Smooth muscle cell (in vitro differentiated cells): ENCODE measurements around the gene EGFLAM. TPM values are rescaled to one million over a fixed set of nuclear protein-coding genes. Genes with fewer than 3 reads are reported as not detected.

Source experiments
- DNase-seq: peaks from one replicate; lab custom pipeline; 2025; ENCODE audit not compliant: unreplicated experiment; lab: John Stamatoyannopoulos, UW
- H2AFZ ChIP-seq: fragments of 200-600 bp; sonication (generic); 2 replicates; pipeline ENCODE4 v1.6.0; 2016; ENCODE audit warnings: antibody characterized with exemption, low read depth, mild to moderate bottlenecking
- H3F3A ChIP-seq: fragments of 200-600 bp; sonication (generic); 2 replicates; pipeline ENCODE4 v1.6.0; 2017; ENCODE audit warnings: antibody characterized with exemption, low read depth
- H3K27ac ChIP-seq: fragments of 200-600 bp; sonication (generic); 2 replicates; pipeline ENCODE4 v1.5.1; 2016; ENCODE audit warnings: low read depth, mild to moderate bottlenecking
- H3K27me3 ChIP-seq: fragments of 200-600 bp; sonication (generic); 2 replicates; pipeline ENCODE4 v1.6.1; 2016; ENCODE audit warnings: low read depth, mild to moderate bottlenecking
- H3K36me3 ChIP-seq: fragments of 200-600 bp; sonication (generic); 2 replicates; pipeline ENCODE4 v1.5.1; 2016; ENCODE audit warnings: low read depth
- H3K4me1 ChIP-seq: fragments of 200-600 bp; sonication (generic); 2 replicates; pipeline ENCODE4 v1.5.1; 2016; ENCODE audit warnings: low read depth
- H3K4me2 ChIP-seq: fragments of 200-600 bp; sonication (generic); 2 replicates; pipeline ENCODE4 v1.6.0; 2016; ENCODE audit warnings: mild to moderate bottlenecking
- H3K4me3 ChIP-seq: fragments of 200-600 bp; sonication (generic); 2 replicates; pipeline ENCODE4 v1.5.1; 2016; ENCODE audit warnings: mild to moderate bottlenecking
- H3K79me2 ChIP-seq: fragments of 200-600 bp; sonication (generic); 2 replicates; pipeline ENCODE4 v1.6.0; 2016; ENCODE audit warnings: low read depth, mild to moderate bottlenecking
- H3K9ac ChIP-seq: fragments of 200-600 bp; sonication (generic); 2 replicates; pipeline ENCODE4 v1.6.0; 2016; ENCODE audit warnings: low read depth
- H3K9me3 ChIP-seq: fragments of 200-600 bp; sonication (generic); replicated peaks from 2 replicates; pipeline ENCODE4 v1.5.1; 2016; ENCODE audit warnings: low read depth
- H4K20me1 ChIP-seq: fragments of 200-600 bp; sonication (generic); 2 replicates; pipeline ENCODE4 v1.6.0; 2016; ENCODE audit warnings: low read depth
- CTCF ChIP-seq: fragments of 200-600 bp; sonication (generic); IDR thresholded peaks from 2 replicates; pipeline ENCODE4 v1.5.1; 2017; ENCODE audit warnings: borderline replicate concordance, mild to moderate bottlenecking, antibody characterized with exemption; ENCODE audit not compliant: insufficient read depth, poor library complexity, severe bottlenecking
- WGBS: methylation state at CpG from one replicate; pipeline ENCODE4 v1.1.7; 2016; ENCODE audit warnings: low lambda C conversion rate; 5-methylcytosine and 5-hydroxymethylcytosine counted together
- polyA plus RNA-seq: library from polyadenylated mRNA; unstranded; fragments of >200 nt; fragmentation: Nextera tagmentation; extraction: Ambion mirVana; gene quantifications from 2 replicates; pipeline ENCODE4 v1.2.1, GENCODE V29; 2016
- total RNA-seq: library from RNA; depleted of rRNA; stranded (reverse); fragments of >200 nt; gene quantifications from 2 replicates; pipeline ENCODE4 v1.2.3, GENCODE V29; 2014

Gene EGFLAM
- total and polyA plus RNA-seq, 2 experiments from 2014 or later, result 103 to 194 TPM

DNA sequence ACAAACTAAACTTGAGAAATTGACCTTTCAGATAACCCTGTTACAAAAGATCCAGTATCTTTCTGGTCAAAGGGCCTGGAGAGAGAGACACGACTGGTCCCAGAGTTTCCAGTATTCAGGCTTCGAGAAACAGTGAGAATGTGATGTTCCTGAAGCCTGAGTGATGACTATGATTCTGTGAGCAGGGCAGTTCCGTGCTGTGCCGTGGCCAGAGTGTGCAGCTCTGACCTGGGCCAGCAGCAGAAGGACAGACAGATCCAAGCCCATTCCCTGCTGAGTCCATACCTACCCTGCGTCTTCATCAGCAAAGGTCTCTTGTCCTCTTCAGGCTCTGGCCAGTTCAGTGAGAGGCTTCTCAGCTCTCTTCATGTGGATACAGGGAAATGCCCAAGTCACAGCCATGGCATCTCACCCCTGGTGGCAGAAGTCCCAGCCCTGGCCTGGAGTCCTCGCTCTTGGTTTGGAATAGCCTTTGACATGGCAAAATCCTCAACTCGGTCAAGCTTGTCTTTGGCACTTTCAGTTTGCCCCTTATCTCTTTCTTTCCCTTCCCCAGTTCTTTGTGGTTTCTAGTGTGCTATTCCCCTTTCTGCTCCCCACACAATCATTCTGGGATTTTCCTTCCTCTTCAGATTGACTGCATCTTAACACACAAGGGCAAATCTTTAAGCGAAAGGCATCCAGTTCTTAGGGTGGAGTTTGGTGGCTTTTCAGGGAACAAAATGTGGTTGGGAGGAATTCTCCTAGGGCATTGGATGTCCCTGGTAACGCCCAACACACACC lies 190.4 kb downstream of the EGFLAM start:
- 85% methylated on average over 9 of the region's 9 CpGs for WGBS
- H3K36me3 ChIP-seq, result no peaks in the 10 kb centered on the region

DNA sequence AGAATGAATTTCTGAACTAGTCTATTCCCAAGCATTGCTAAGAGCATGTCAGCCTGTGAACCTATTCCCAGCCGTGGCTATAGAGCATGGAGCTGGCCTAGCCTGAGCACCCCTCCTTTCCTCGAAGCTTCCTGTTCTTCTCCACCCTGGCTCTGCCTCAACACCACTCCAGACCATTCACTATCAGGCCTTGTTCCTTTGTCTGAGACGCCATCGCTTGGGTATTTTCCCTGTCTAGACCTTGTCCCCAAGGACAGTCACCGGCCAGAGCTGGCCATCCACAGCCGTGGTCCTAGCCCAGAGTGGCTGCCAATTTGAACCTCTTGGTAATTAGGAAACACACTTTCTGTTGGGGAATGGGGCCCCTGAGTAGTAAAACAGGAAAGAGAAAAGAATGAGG lies 192.3 kb downstream of the EGFLAM start:
- no peaks in the 10 kb centered on the region for H3K9me3 ChIP-seq
- TF ChIP-seq CTCF, result no peak
- WGBS, result 95% methylated on average over 6 of the region's 6 CpGs
- H3K4me2 ChIP-seq, result no peak overlapping the region
- H3K27ac ChIP-seq, result no peak overlapping the region
- H3F3A ChIP-seq, result no peaks in the 10 kb centered on the region
- H4K20me1 ChIP-seq, result no peaks in the 10 kb centered on the region
- H3K4me3 ChIP-seq, result no peak overlapping the region
- no peak overlapping the region for H2AFZ ChIP-seq
- no peaks in the 10 kb centered on the region for H3K4me1 ChIP-seq
- no peaks in the 10 kb centered on the region for H3K36me3 ChIP-seq
- DNase-seq, result no peak
- H3K9ac ChIP-seq, result no peak overlapping the region
- H3K79me2 ChIP-seq, result no peaks in the 10 kb centered on the region
- H3K27me3 ChIP-seq, result no peaks in the 10 kb centered on the region

More for the DNA sequence above, 190.4 kb downstream of the EGFLAM start:
- H3K9ac ChIP-seq, result no peak overlapping the region
- no peak for DNase-seq
- H3K4me3 ChIP-seq, result no peak overlapping the region
- TF ChIP-seq CTCF, result no peak
- no peaks in the 10 kb centered on the region for H3F3A ChIP-seq
- no peaks in the 10 kb centered on the region for H3K27me3 ChIP-seq
- H4K20me1 ChIP-seq, result no peaks in the 10 kb centered on the region
- no peak overlapping the region for H3K4me2 ChIP-seq
- no peaks in the 10 kb centered on the region for H3K4me1 ChIP-seq
- H3K79me2 ChIP-seq, result no peaks in the 10 kb centered on the region
- H3K9me3 ChIP-seq, result no peaks in the 10 kb centered on the region
- H2AFZ ChIP-seq, result no peak overlapping the region
- no peak overlapping the region for H3K27ac ChIP-seq

DNA sequence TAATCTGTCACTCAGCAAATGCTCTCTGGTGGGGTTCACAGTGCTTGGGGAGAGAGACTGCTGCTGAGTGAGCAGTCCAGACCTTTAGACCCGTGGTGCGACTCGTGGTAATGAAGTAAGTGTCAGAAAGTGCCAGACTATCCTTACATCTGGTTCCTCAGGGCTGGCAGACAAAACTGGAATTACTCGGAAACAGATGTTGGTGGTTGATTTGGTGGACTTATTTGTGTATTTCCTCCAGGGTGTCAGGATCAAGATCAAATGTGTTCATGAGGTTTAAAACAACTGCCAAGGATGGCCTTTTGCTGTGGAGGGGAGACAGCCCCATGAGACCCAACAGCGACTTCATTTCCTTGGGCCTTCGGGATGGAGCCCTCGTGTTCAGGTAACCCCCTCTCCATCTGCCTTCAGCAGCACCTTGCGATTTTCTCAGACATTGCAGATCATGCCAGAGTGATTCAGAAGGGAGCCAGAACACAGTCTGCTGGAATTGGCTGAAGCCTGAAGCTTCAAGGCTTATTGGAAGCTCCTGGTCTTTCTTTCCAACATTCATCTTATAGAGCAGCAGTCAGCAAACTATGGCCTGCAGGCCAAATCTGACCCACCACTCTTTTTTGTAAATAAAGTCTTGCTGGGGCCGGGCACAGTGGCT lies 192.8 kb downstream of the EGFLAM start:
- Histone ChIP-seq H3K27ac (no peak overlapping the region), H3K79me2 (no peaks in the 10 kb centered on the region), H3K27me3 (no peaks in the 10 kb centered on the region), H3K36me3 (no peaks in the 10 kb centered on the region), H3K9me3 (no peaks in the 10 kb centered on the region), H2AFZ (no peak overlapping the region), H3K4me1 (no peaks in the 10 kb centered on the region), H4K20me1 (no peaks in the 10 kb centered on the region), H3K9ac (no peak overlapping the region), H3K4me2 (no peak overlapping the region), H3F3A (no peaks in the 10 kb centered on the region), H3K4me3 (no peak overlapping the region)
- no peak for TF ChIP-seq CTCF
- no peak for DNase-seq
- WGBS, result 91% methylated on average over 9 of the region's 9 CpGs
